Natural killer cell treated with Interleukin-12 subunit alpha and Interleukin-12 subunit beta and Interleukin-15 and Interleukin-18, amount 100 ng/mL, for 72 hours (primary cell): ENCODE data around the gene CIART. TPM values are rescaled to one million over a fixed set of nuclear protein-coding genes. Genes with fewer than 3 reads are reported as not detected.

Source experiments
- ATAC-seq, 2 donors: fragments of 150-1000 bp; cut with Tn5 transposase in 1 of 2; sonication (Bioruptor Pico), chemical (Tn5 transposase) in 1 of 2; 2 replicates each; pipeline ENCODE4 v1.10.0; 2021
- DNase-seq: peaks from one replicate; pipeline ENCODE4 v3.0.0; 2022; ENCODE audit warnings: low spot score
- H3K27ac Mint-ChIP-seq, 2 donors: 1 replicate in 1 of 2; 2 replicates in 1 of 2; pipeline ENCODE4 v1.8.0; 2022; ENCODE audit warnings: mixed read lengths in 2 of 2, mild to moderate bottlenecking in 1 of 2, moderate library complexity in 1 of 2
- H3K27me3 Mint-ChIP-seq, 2 donors: 1 replicate in 1 of 2; 2 replicates in 1 of 2; pipeline ENCODE4 v1.8.0; 2022; ENCODE audit warnings: mixed read lengths in 2 of 2
- H3K36me3 Mint-ChIP-seq: one replicate; pipeline ENCODE4 v1.8.0; 2022; ENCODE audit warnings: mixed read lengths
- H3K4me1 Mint-ChIP-seq, 2 donors: 1 replicate in 1 of 2; 2 replicates in 1 of 2; pipeline ENCODE4 v1.8.0; 2022; ENCODE audit warnings: low read depth in 2 of 2, mixed read lengths in 2 of 2, mild to moderate bottlenecking in 1 of 2
- H3K4me3 Mint-ChIP-seq: one replicate; pipeline ENCODE4 v1.8.0; 2022; ENCODE audit warnings: mixed read lengths
- H3K9me3 Mint-ChIP-seq: 2 replicates; pipeline ENCODE4 v1.8.0; 2022; ENCODE audit warnings: mixed read lengths
- total RNA-seq, 2 donors: library from RNA; stranded (reverse); gene quantifications; one replicate each; pipeline ENCODE4 v1.2.3, GENCODE V29; 2022

The CIART gene
- total RNA-seq, 2 donors from 2014 or later = 2.4 to 10.2 TPM

DNA sequence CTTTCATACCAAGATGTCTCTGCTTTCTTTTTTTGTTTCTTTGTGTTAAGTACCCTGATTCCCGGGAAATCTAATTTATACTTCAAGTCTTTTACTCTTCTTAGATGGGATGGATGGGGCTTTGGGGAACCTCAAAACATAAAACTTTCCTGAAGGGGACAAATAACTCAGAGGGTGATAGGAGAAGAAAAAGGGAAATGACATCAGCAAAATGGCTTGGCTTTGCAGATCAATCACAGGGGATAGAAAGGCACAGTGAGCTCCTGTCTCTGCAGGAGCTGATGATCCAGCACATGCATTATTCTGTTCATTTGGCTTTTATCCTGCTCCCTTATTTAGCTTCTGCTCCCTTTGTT, 26.2 kb upstream of the CIART start:
- Mint-ChIP-seq H3K4me1 (peaks cover 12 to 17% of the 10 kb centered on the region in 2 donors), H3K27me3 (peaks cover 31 to 34% of the 10 kb centered on the region in 2 donors), H3K9me3 (no peaks in the 10 kb centered on the region), H3K36me3 (no peaks in the 10 kb centered on the region), H3K4me3 (peak overlapping the region; percentile 76), H3K27ac (no peak overlapping the region)
- no peak for DNase-seq
- ATAC-seq = no peak

DNA sequence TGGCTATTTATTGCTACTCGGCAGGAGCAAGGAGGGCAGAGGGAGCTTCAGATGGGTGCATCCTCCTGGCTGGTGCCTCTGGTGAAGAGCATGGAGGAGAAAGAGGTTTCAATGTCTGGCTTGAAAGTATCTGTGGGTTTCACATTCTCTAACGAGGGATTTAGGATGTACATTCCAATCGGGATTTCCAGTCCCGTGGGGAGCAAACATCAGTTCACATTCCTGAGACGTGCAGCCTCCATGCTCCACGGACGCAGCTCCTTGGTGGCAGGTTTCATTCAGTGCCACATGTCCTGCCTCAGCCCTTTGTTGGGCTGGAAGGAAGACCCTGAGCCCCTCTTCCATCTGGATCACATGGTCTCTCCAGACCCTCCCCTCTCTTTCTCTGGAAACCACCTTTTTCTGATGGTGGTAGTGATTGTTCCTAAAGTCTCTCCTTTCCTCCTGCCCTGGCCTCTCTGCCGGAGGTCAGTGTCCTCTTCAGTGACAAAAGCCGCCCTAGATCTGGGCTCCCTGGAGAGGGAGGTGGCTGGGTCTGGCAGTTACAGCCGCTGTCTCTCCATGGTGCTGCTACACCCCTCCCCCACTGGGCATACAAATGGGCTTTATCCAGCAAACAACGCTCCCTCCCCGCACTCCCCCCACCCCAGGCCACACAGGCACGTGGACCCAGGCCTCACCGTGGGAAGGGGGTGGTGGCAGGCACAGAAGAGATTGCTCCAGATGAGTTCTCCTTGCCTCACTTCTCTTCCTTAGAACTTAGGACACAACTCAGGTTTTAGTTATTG, 25.6 kb upstream of the CIART start:
- H3K4me3 Mint-ChIP-seq = no peak overlapping the region
- H3K9me3 Mint-ChIP-seq = no peaks in the 10 kb centered on the region

DNA sequence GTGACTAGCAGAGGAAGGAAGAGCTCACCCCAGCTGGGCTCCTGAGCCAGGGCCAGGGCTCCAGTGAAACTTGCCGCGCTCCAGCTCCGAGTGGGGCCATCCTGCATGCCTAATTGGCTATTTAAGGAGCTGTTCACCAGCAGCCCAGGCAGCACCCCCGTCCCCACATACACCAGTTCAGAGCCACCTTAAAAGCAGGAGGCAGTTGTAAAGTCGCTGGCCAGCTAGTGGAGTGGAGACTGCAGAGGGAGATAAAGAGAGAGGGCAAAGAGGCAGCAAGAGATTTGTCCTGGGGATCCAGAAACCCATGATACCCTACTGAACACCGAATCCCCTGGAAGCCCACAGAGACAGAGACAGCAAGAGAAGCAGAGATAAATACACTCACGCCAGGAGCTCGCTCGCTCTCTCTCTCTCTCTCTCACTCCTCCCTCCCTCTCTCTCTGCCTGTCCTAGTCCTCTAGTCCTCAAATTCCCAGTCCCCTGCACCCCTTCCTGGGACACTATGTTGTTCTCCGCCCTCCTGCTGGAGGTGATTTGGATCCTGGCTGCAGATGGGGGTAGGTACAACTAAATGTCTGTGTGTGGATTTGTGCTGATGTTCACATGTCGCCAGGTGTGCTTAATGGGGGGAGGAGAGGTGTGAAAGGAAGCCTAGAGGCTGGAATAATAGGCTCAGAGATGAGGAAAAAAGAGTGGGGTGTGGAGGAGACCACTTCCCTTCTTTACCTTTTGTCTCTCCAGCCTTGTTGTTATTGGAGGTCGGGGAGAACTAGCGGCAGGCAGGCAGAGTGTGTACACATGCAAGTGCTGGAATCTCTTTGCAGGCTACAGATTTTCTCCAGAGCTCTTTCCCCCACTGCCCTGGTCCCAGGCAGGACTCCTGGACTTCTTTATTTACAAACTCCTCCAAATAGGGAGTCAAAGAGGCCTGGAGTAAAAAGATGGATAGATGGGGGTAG, 24.4 kb upstream of the CIART start, which contains the start of gene CA14:
TSS of gene CA14 (plus strand) at position 151 of the 962 bp plus-strand sequence. CDS start at position 506, 355 bp downstream.
- H3K27me3 Mint-ChIP-seq = peaks cover 31 to 34% of the 10 kb centered on the region in 2 donors

More for the DNA sequence above, 25.6 kb upstream of the CIART start:
- ATAC-seq (no peak), DNase-seq (no peak)
- peaks cover 12 to 17% of the 10 kb centered on the region in 2 donors for H3K4me1 Mint-ChIP-seq
- H3K36me3 Mint-ChIP-seq = no peaks in the 10 kb centered on the region
- peaks cover 31 to 34% of the 10 kb centered on the region in 2 donors for H3K27me3 Mint-ChIP-seq
- H3K27ac Mint-ChIP-seq = no peak overlapping the region

DNA sequence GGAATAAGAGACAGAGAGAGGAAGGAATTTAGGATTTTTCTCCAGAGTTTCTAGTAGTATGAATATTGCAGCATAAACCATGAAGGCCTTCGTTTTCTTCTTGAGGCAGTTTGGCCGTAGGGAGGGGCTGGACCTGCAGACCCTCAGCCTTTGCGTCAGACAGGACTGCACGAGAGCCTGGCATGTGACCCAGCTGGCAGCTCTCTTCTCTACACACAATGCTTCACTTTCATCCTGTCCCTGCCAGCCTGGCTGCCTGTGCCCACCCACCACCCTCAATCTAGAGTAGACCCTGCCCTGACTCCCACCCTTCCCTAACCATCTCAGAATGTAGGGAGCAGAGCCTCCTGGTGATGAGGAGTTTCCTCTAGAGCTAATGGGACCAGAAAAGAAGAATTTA, 23.1 kb upstream of the CIART start:
- Mint-ChIP-seq H3K9me3 (no peaks in the 10 kb centered on the region), H3K4me1 (peaks cover 12 to 17% of the 10 kb centered on the region in 2 donors), H3K4me3 (no peak overlapping the region)

More for the DNA sequence above, 24.4 kb upstream of the CIART start, which contains the start of gene CA14:
- ATAC-seq (no peak), DNase-seq (no peak)
- Mint-ChIP-seq H3K36me3 (no peaks in the 10 kb centered on the region), H3K4me1 (peaks cover 12 to 17% of the 10 kb centered on the region in 2 donors), H3K27ac (peak within 1 kb of the TSS in 1 of 2 donors; percentile 58), H3K4me3 (no peak within 1 kb of the TSS), H3K9me3 (no peaks in the 10 kb centered on the region)

DNA sequence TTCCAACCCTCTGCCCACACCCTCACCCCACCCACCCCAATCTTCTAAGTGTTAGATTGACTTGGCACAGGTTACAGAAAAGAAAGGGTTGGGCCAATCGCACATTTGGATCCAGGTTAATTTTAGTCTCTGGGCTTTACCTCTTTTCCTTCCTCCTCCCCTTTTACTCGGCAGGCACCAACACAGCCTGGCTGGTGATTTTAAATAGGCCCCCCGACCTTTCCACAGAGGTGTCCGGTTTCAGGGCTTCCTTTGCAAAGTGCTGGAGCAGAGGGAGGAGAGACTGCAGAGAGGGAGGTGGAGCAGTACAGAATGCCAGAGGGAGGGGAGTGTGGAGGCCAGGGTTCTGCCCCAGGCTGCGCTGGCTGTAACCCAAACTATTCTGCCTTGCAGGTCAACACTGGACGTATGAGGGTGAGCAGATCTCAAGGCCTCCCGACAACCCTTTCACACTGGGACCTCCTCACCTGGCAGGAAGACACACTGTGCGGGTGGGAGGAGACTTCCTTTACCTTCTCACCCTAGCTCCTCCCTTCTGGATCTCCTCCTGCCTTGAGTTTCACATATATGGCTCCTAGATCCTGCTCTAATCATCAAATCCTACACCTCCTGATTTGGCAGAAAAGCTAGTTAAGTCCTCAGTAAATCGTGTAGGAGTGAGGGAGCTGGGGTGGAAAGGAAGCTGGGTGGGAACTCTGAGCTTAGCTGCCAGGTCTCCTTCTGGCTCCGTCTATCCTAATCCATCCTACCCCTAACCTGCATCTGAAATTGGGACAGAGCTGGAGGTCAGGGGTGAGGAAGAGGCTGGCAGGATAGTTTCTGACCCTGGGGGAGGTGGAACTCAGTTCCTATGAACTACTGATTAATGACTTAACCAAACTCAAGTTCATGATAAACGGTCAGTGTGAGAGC, 22.3 kb upstream of the CIART start:
- no peaks in the 10 kb centered on the region for H3K9me3 Mint-ChIP-seq
- H3K27ac Mint-ChIP-seq = no peak overlapping the region
- DNase-seq (no peak), ATAC-seq (no peak)
- no peak overlapping the region for H3K4me3 Mint-ChIP-seq
- no peaks in the 10 kb centered on the region for H3K36me3 Mint-ChIP-seq
- peaks cover 30 to 31% of the 10 kb centered on the region in 2 donors for H3K27me3 Mint-ChIP-seq
- H3K4me1 Mint-ChIP-seq = peaks cover 12 to 17% of the 10 kb centered on the region in 2 donors

More for the DNA sequence above, 23.1 kb upstream of the CIART start:
- Mint-ChIP-seq H3K27ac (no peak overlapping the region), H3K27me3 (peaks cover 30 to 31% of the 10 kb centered on the region in 2 donors), H3K36me3 (no peaks in the 10 kb centered on the region)
- DNase-seq (no peak), ATAC-seq (no peak)

DNA sequence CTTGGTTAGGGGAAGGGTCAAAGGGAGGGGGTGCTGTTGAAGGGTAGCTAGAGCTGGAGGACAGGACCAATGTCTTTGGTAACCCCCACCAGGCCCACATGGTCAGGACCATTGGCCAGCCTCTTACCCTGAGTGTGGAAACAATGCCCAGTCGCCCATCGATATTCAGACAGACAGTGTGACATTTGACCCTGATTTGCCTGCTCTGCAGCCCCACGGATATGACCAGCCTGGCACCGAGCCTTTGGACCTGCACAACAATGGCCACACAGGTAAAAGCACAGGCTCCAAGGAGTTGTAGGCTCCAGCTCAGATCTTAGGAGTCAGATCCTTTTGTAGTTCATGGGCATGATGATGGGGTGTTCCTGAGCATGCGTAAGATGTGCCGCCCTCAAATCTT, 21.0 kb upstream of the CIART start:
- H3K4me3 Mint-ChIP-seq = no peak overlapping the region
- ATAC-seq = peak in 1 of 2 donors; percentile 7
- H3K36me3 Mint-ChIP-seq = no peaks in the 10 kb centered on the region
- no peak for DNase-seq
- no peaks in the 10 kb centered on the region for H3K9me3 Mint-ChIP-seq
- peaks cover 4 to 5% of the 10 kb centered on the region in 2 donors for H3K4me1 Mint-ChIP-seq
- peaks cover 22 to 26% of the 10 kb centered on the region in 2 donors for H3K27me3 Mint-ChIP-seq
- H3K27ac Mint-ChIP-seq = no peak overlapping the region

DNA sequence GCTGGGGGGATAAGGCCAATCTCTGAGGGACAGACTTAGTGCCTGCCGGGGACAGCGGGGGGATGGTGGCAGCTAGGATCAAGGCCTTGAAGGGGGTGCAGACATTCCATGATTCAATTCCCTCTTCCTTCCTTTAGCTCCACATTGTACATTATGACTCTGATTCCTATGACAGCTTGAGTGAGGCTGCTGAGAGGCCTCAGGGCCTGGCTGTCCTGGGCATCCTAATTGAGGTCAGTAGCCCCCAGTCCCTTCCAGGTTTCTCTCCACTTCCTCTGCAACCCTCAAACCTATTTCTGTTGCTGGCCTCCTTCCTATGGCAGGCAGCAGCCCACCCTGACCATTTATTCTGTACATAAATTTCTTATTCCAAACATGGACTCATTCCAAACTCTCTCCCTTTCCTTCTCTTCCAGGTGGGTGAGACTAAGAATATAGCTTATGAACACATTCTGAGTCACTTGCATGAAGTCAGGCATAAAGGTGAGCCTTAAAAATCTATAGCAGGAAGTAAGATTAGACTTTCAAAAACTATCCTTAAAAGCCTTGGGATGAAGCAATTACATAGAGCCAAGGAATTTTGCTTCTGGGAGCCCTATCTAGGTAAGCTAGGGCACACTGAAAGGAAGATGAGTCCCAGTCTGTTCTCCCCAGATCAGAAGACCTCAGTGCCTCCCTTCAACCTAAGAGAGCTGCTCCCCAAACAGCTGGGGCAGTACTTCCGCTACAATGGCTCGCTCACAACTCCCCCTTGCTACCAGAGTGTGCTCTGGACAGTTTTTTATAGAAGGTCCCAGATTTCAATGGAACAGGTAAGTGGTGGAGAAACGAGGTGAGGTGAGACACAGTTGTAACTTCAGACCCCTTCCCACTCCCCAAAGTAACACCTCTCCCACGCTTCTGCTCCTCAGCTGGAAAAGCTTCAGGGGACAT, 19.7 kb upstream of the CIART start:
- Mint-ChIP-seq H3K27me3 (peaks cover 13 to 15% of the 10 kb centered on the region in 2 donors), H3K9me3 (no peaks in the 10 kb centered on the region), H3K27ac (no peak overlapping the region), H3K4me1 (peaks cover 11 to 13% of the 10 kb centered on the region in 2 donors), H3K36me3 (no peaks in the 10 kb centered on the region), H3K4me3 (no peak overlapping the region)
- DNase-seq (no peak), ATAC-seq (no peak)

DNA sequence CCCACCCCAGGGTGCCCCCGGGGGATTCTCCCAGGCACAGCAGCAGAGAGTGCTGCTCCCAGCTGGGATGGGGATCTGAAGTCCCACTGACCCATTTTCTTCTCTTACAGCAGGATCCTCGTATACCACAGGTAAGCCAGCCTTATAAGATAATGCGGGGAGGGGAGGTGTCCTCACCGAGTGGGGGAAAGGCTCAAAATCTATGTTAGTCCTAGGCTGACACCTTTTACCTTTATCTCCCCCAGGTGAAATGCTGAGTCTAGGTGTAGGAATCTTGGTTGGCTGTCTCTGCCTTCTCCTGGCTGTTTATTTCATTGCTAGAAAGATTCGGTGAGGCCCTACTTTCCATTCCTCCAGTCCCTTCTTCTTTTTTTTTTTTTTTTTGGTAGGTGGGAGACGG, 18.8 kb upstream of the CIART start:
- Mint-ChIP-seq H3K27ac (no peak overlapping the region), H3K36me3 (no peaks in the 10 kb centered on the region), H3K27me3 (peaks cover 7% of the 10 kb centered on the region in 2 donors), H3K4me1 (peaks cover 17 to 20% of the 10 kb centered on the region in 2 donors), H3K4me3 (no peak overlapping the region), H3K9me3 (no peaks in the 10 kb centered on the region)
- ATAC-seq = no peak
- no peak for DNase-seq

DNA sequence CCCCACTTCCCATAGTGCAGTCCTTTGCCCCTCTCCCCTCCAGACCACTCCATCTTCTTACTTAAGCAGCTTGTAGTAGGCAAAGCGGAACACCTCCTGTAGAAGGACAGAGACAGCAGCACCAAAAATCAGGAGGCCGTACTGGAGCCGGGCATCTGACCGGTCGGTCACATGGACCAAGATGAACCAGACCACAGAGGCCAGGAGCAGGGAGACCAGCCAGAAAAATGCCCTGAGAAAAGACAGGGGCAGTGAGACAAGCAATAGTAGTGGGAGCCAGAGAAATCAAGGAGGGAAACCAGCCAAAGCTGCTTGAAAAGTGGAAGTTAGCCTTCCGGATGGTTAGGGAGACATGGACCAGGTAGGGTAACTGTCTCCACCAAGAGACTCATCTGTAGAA, 14.5 kb upstream of the CIART start:
- Mint-ChIP-seq H3K4me1 (peaks cover 24 to 26% of the 10 kb centered on the region in 2 donors), H3K9me3 (no peaks in the 10 kb centered on the region)
- no peak for ATAC-seq

DNA sequence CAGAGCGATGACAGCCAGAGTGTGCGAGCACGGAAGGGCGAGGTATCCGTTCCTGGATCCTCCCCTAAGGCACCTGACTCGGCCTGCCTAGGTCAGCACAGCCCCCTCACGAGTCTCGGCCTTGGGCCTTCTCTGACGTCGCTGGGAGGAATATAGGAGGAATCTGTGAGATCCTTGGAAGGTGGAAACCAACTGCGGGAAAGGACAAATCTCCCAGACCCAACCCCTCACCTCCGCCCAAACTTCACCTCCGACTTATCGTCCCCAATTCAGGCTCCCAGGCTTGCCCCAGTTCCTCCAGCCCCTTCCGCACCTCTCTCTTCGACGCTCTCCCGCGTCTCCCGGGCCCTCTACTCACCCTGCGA, 14.0 kb upstream of the CIART start:
- Mint-ChIP-seq H3K36me3 (no peaks in the 10 kb centered on the region), H3K4me3 (peak overlapping the region; percentile 89), H3K4me1 (peaks cover 24 to 26% of the 10 kb centered on the region in 2 donors), H3K9me3 (no peaks in the 10 kb centered on the region), H3K27ac (peak overlapping the region; percentile 84 to 95), H3K27me3 (no peaks in the 10 kb centered on the region)
- DNase-seq (no peak), ATAC-seq (peak; percentile 50 to 58)

More for the DNA sequence above, 14.5 kb upstream of the CIART start:
- no peaks in the 10 kb centered on the region for H3K27me3 Mint-ChIP-seq
- peak overlapping the region; percentile 89 for H3K4me3 Mint-ChIP-seq
- H3K36me3 Mint-ChIP-seq = no peaks in the 10 kb centered on the region
- DNase-seq = no peak
- peak overlapping the region; percentile 84 to 95 for H3K27ac Mint-ChIP-seq

DNA sequence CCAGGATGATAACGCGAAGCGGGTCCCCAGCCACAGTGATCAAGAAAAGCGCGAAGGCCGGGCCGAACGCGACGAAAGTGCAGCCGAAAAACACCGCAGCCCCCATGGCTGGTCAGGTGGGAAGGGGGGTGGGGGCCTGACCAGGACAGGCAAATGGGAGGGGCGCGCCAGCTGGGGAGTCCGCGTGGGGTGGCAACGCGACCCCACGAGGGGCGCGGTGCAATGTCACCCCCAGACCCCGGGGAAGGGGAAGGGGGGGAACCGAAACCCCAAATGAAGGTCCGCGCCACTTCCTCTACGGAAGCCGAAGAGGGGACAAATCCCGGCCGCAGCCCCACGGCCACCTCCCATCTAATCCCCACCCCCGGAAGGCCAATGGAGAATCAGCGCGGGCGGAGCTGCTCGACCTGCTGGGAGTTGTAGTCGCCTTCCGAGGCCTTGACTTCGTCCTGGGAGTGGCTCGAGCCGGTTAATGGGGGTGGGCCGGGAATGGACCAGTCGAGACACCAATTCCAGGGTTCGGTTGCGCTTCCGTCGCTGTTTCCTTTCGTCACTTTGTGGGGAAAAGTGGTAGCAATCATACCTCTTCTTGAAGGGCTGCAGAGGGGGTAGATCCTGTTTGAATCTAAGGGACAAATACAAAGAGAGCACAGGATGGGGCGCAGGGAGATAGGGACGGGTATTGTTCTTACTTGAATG, 13.5 kb upstream of the CIART start, which contains the start of gene APH1A:
TSS of gene APH1A (minus strand) at position 312 of the 699 bp plus-strand sequence. CDS start at position 106, 206 bp downstream.
- Mint-ChIP-seq H3K36me3 (no peaks in the 10 kb centered on the region), H3K27me3 (no peaks in the 10 kb centered on the region), H3K9me3 (no peaks in the 10 kb centered on the region), H3K27ac (peak within 1 kb of the TSS; percentile 84 to 95), H3K4me3 (peak within 1 kb of the TSS; percentile 89), H3K4me1 (peaks cover 24 to 26% of the 10 kb centered on the region in 2 donors)
- ATAC-seq (peak; percentile 98 to 99), DNase-seq (peak; percentile 96)
